KMS-11 (cell line): ENCODE results near the gene KCNQ1.
A peak's percentile ranks its signal among the peaks of the same experiment; 100 is the strongest.

Experiments
- H2AFZ ChIP-seq: fragments of 200-600 bp; sonication (generic); 2 replicates; pipeline ENCODE4 v1.6.1; 2016; ENCODE audit warnings: antibody characterized with exemption, mixed run types, low read depth
- H3K27ac ChIP-seq: fragments of 200-600 bp; sonication (generic); 2 replicates; pipeline ENCODE4 v1.6.1; 2016; ENCODE audit warnings: mild to moderate bottlenecking, mixed run types
- H3K27me3 ChIP-seq: fragments of 200-600 bp; sonication (generic); 2 replicates; pipeline ENCODE4 v1.6.1; 2017; ENCODE audit warnings: mild to moderate bottlenecking, low read depth, mixed run types, moderate library complexity; ENCODE audit not compliant: insufficient read depth
- H3K36me3 ChIP-seq: fragments of 200-600 bp; sonication (generic); 2 replicates; pipeline ENCODE4 v1.6.1; 2017; ENCODE audit warnings: mild to moderate bottlenecking, mixed run types; ENCODE audit not compliant: insufficient read depth
- H3K4me1 ChIP-seq: fragments of 200-600 bp; sonication (generic); 2 replicates; pipeline ENCODE4 v1.6.1; 2016; ENCODE audit warnings: mild to moderate bottlenecking, low read depth, mixed run types; ENCODE audit not compliant: poor library complexity, severe bottlenecking
- H3K4me2 ChIP-seq: fragments of 200-600 bp; sonication (generic); 2 replicates; pipeline ENCODE4 v1.7.0; 2016; ENCODE audit warnings: mild to moderate bottlenecking, mixed run types
- H3K4me3 ChIP-seq: fragments of 200-600 bp; sonication (generic); IDR thresholded peaks from 2 replicates; pipeline ENCODE4 v1.6.1; 2017; ENCODE audit warnings: low read depth, low read length, mixed read lengths; ENCODE audit not compliant: insufficient read depth
- H3K79me2 ChIP-seq: fragments of 200-600 bp; sonication (generic); 2 replicates; pipeline ENCODE4 v1.6.1; 2016; ENCODE audit warnings: low read depth, mixed run types; ENCODE audit not compliant: insufficient read depth
- H3K9ac ChIP-seq: fragments of 200-600 bp; sonication (generic); 2 replicates; pipeline ENCODE4 v1.6.1; 2016; ENCODE audit warnings: mild to moderate bottlenecking, mixed run types
- H4K20me1 ChIP-seq: fragments of 200-600 bp; sonication (generic); 2 replicates; pipeline ENCODE4 v1.6.1; 2016; ENCODE audit warnings: mild to moderate bottlenecking, mixed run types; ENCODE audit not compliant: insufficient read depth
- TF ChIP-seq, protein P1 (sequence below): fragments of 200-600 bp; sonication (generic); conservative IDR thresholded peaks from 2 replicates; pipeline ENCODE4 v1.6.1; 2017; ENCODE audit warnings: low read depth, mild to moderate bottlenecking, antibody characterized with exemption, low read length, moderate library complexity, mixed read lengths

The KCNQ1 gene

DNA sequence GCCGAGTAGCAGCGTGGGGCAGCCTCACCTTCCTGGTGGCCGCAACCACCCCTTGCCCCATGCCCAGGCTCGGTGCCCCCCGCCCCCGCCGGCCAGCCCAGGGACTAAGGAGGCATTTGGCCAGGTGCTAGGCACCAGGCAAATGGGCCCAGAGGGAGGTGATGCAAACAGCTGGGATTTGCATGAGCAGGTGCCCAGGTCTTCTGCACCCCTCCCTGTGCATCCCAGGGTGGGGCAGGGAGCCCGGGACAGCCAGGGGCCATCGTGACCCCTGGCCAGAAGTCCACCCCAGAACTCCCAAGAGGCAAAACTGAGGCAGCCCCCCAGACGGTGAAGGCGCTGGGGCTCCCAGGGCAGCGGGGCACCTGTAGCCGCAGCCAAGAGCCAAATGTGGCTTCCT, 18.6 kb upstream of the KCNQ1 start:
- TF ChIP-seq, protein P1, sequence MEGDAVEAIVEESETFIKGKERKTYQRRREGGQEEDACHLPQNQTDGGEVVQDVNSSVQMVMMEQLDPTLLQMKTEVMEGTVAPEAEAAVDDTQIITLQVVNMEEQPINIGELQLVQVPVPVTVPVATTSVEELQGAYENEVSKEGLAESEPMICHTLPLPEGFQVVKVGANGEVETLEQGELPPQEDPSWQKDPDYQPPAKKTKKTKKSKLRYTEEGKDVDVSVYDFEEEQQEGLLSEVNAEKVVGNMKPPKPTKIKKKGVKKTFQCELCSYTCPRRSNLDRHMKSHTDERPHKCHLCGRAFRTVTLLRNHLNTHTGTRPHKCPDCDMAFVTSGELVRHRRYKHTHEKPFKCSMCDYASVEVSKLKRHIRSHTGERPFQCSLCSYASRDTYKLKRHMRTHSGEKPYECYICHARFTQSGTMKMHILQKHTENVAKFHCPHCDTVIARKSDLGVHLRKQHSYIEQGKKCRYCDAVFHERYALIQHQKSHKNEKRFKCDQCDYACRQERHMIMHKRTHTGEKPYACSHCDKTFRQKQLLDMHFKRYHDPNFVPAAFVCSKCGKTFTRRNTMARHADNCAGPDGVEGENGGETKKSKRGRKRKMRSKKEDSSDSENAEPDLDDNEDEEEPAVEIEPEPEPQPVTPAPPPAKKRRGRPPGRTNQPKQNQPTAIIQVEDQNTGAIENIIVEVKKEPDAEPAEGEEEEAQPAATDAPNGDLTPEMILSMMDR: no peak
- Histone ChIP-seq H3K27ac (no peak overlapping the region), H3K4me3 (no peak overlapping the region), H3K79me2 (no peaks in the 10 kb centered on the region), H3K9ac (no peak overlapping the region), H3K4me2 (no peak overlapping the region), H3K36me3 (no peaks in the 10 kb centered on the region), H3K27me3 (peaks cover 40% of the 10 kb centered on the region), H2AFZ (no peak overlapping the region), H3K4me1 (no peaks in the 10 kb centered on the region), H4K20me1 (no peaks in the 10 kb centered on the region)

- TF ChIP-seq, protein P1: no peak
- H2AFZ ChIP-seq: no peak overlapping the region
- no peaks in the 10 kb centered on the region for H3K79me2 ChIP-seq
- H3K9ac ChIP-seq: no peak overlapping the region
- no peak overlapping the region for H3K27ac ChIP-seq
- H3K4me3 ChIP-seq: no peak overlapping the region
- no peaks in the 10 kb centered on the region for H3K36me3 ChIP-seq
- peaks cover 33% of the 10 kb centered on the region for H3K27me3 ChIP-seq
- no peaks in the 10 kb centered on the region for H3K4me1 ChIP-seq
- H3K4me2 ChIP-seq: no peak overlapping the region
- no peaks in the 10 kb centered on the region for H4K20me1 ChIP-seq
These were observed 17.8 kb upstream of the KCNQ1 start for GRCh38 chr11:2426826-2427521.

DNA sequence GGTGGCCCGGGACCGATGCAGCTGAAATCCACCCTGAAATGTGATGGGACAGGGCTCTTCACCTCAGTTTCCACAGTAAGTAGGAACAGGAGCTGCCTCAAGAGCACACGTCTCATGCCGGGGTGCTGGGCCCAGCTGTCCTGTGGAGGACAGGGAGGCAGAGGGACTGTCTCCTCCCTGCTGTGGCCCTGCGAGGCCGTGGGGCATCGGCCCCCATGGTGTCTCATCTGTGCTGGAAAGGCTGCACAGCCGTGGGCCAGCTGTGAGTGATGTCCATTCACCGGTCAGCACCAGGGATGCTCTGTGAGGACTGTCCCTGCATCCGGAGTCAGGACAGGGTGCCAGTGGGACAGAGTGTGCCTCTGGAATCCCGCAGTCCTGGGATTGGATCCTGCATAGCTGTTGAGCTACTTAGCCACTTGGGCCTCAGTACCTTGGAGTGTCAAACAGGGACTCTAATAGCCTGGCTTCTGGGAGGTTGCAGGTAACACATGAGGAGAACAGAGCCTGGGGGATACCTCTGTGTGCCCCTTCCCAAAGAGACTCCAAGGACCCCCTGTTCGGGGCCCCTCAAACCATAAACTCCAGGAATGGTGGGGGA, 17.0 kb upstream of the KCNQ1 start:
- no peaks in the 10 kb centered on the region for H3K79me2 ChIP-seq
- H3K4me1 ChIP-seq: no peaks in the 10 kb centered on the region
- H3K36me3 ChIP-seq: no peaks in the 10 kb centered on the region
- H2AFZ ChIP-seq: no peak overlapping the region
- no peak overlapping the region for H3K27ac ChIP-seq
- no peaks in the 10 kb centered on the region for H4K20me1 ChIP-seq
- H3K4me2 ChIP-seq: no peak overlapping the region
- no peak overlapping the region for H3K9ac ChIP-seq
- H3K27me3 ChIP-seq: peaks cover 26% of the 10 kb centered on the region
- no peak overlapping the region for H3K4me3 ChIP-seq
- TF ChIP-seq, protein P1: no peak

DNA sequence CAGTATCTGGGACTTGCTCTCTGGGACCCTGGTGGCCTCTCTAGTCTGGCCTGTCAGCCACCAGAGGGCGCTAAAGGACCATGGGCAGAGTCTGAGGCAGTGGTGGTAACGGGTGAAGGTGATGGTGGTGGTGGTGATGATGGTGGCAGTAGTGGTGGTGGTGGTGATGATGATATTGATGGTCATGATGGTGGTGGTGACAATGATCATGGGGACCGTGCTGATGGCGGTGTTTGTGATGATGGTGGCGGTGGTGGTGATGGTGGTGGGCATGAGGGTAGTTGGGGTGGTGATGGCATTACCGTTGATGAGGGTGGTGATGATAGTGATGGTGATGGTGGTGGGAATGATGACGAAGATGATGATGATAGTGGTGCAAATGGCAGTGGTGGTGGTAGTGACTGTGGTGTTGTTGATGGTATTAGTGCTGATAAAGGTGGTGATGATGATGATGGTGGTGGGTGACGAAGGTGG, 16.4 kb upstream of the KCNQ1 start:
- Histone ChIP-seq H3K4me2 (no peak overlapping the region), H3K79me2 (no peaks in the 10 kb centered on the region), H4K20me1 (no peaks in the 10 kb centered on the region), H3K27ac (no peak overlapping the region), H3K4me1 (no peaks in the 10 kb centered on the region), H3K36me3 (no peaks in the 10 kb centered on the region), H3K4me3 (no peak overlapping the region), H3K9ac (no peak overlapping the region), H3K27me3 (peaks cover 20% of the 10 kb centered on the region), H2AFZ (no peak overlapping the region)
- TF ChIP-seq, protein P1: peak; percentile 97
